OCI-LY7 (cell line): Measurements from ENCODE around the gene SARDH. TPM values are rescaled to one million over a fixed set of nuclear protein-coding genes. Genes with fewer than 3 reads are reported as not detected.

Experiments
- BruUV-seq: library from RNA; stranded (reverse); fragments of 400-500 nt; replicated peaks from 2 replicates; lab custom pipeline; 2021; lab: Mats Ljungman, UMichigan
- CTCF ChIA-PET: fragments of 300-600 bp; sonication (Branson Sonifier 250); formaldehyde crosslinking; loops from one replicate; lab custom pipeline; 2022; ENCODE audit warnings: antibody characterized with exemption; ENCODE audit not compliant: unreplicated experiment; lab: Charles Lee
- POLR2A ChIA-PET: fragments of 300-600 bp; sonication (Branson Sonifier 250); formaldehyde crosslinking; loops from one replicate; lab custom pipeline; 2022; ENCODE audit warnings: antibody characterized with exemption; lab: Charles Lee
- DNase-seq: peaks from one replicate; pipeline ENCODE4 v3.0.0-alpha.2; 2015; ENCODE audit warnings: low spot score
- H2AFZ ChIP-seq: fragments of 200-600 bp; sonication (generic), shearing (Covaris generic); 2 replicates; pipeline ENCODE4 v1.6.1; 2014; ENCODE audit warnings: mild to moderate bottlenecking, antibody characterized with exemption, low read length, moderate library complexity
- H3K27ac ChIP-seq: fragments of 200-600 bp; sonication (generic); 2 replicates; pipeline ENCODE4 v1.5.1; 2014; ENCODE audit warnings: mixed run types, low read depth, mild to moderate bottlenecking, moderate library complexity, low read length, inconsistent platforms; ENCODE audit not compliant: poor library complexity, severe bottlenecking
- H3K36me3 ChIP-seq: fragments of 200-600 bp; sonication (generic); 2 replicates; pipeline ENCODE4 v1.6.1; 2014; ENCODE audit warnings: mild to moderate bottlenecking, antibody characterized with exemption, low read length, moderate library complexity, mixed read lengths; ENCODE audit not compliant: insufficient read depth
- H3K4me1 ChIP-seq: fragments of 200-600 bp; sonication (generic); 2 replicates; pipeline ENCODE4 v1.5.1; 2014; ENCODE audit warnings: mild to moderate bottlenecking, low read length; ENCODE audit not compliant: insufficient read depth, poor library complexity, severe bottlenecking
- H3K4me2 ChIP-seq: fragments of 200-600 bp; sonication (generic); 2 replicates; pipeline ENCODE4 v1.6.1; 2014; ENCODE audit warnings: mild to moderate bottlenecking, low read length
- H3K4me3 ChIP-seq: fragments of 200-600 bp; sonication (generic); 2 replicates; pipeline ENCODE4 v1.5.1; 2014; ENCODE audit warnings: mild to moderate bottlenecking, low read depth, low read length; ENCODE audit not compliant: poor library complexity, severe bottlenecking
- H3K79me2 ChIP-seq: fragments of 200-600 bp; sonication (generic); 2 replicates; pipeline ENCODE4 v1.6.1; 2016; ENCODE audit warnings: low read depth, mild to moderate bottlenecking, low read length, moderate library complexity, mixed read lengths; ENCODE audit not compliant: insufficient read depth
- H3K9me2 ChIP-seq: fragments of 200-600 bp; sonication (generic); 2 replicates; pipeline ENCODE4 v1.6.1; 2016; ENCODE audit warnings: mild to moderate bottlenecking, low read length, mixed read lengths; ENCODE audit not compliant: insufficient read depth
- H3K9me3 ChIP-seq: fragments of 200-600 bp; sonication (generic); 2 replicates; pipeline ENCODE4 v1.6.1; 2014; ENCODE audit warnings: mild to moderate bottlenecking, mixed run types, low read length, mixed read lengths
- H4K20me1 ChIP-seq: fragments of 200-600 bp; sonication (generic); 2 replicates; pipeline ENCODE4 v1.6.1; 2014; ENCODE audit warnings: mild to moderate bottlenecking, antibody characterized with exemption, low read length, moderate library complexity, mixed read lengths; ENCODE audit not compliant: insufficient read depth
- CTCF ChIP-seq: fragments of 200-600 bp; sonication (generic); conservative IDR thresholded peaks from 2 replicates; pipeline ENCODE4 v1.5.1; 2014; ENCODE audit warnings: mild to moderate bottlenecking, antibody characterized with exemption, low read length, moderate library complexity, mixed read lengths
- EZH2phosphoT487 ChIP-seq: fragments of 200-600 bp; sonication (generic); IDR thresholded peaks from 2 replicates; pipeline ENCODE4 v1.6.1; 2018; ENCODE audit warnings: low read depth, borderline replicate concordance, mild to moderate bottlenecking, mixed run types, antibody characterized with exemption, low read length, moderate library complexity, mixed read lengths
- intact Hi-C: fragments of 100-400 bp; cut with micrococcal nuclease; formaldehyde crosslinking; loops from one replicate; pipeline ENCODE4 v1.10.0; 2022; ENCODE audit not compliant: unreplicated experiment
- total RNA-seq, 2 experiments: library from RNA; depleted of rRNA in 1 of 2; stranded (reverse); fragments of >200 nt in 1 of 2; shearing (Covaris generic) in 1 of 2; gene quantifications; 2 replicates each; pipeline ENCODE4 v1.2.3, GENCODE V29; 2014 to 2022

The SARDH gene
- total RNA-seq, 2 experiments from 2014 or later, result 42.8 to 60.8 TPM

- Histone ChIP-seq H3K9me2 (no peaks in the 10 kb centered on the region), H3K79me2 (no peaks in the 10 kb centered on the region), H3K36me3 (no peaks in the 10 kb centered on the region), H4K20me1 (no peaks in the 10 kb centered on the region), H3K4me2 (no peak overlapping the region), H3K4me3 (no peak overlapping the region), H3K9me3 (no peaks in the 10 kb centered on the region), H3K27ac (no peak overlapping the region), H3K4me1 (peaks cover 10% of the 10 kb centered on the region), H2AFZ (no peak overlapping the region)
- intact Hi-C loops, result no loop called here
- POLR2A ChIA-PET, result no interaction called here
- BruUV-seq, result no TSS peak
- CTCF ChIA-PET, result no interaction called here
- TF ChIP-seq EZH2phosphoT487 (no peak), CTCF (no peak)
- DNase-seq, result no peak
Observed at GRCh38 chr9:133615186-133615585, 123.0 kb downstream of the SARDH start.

GRCh38 chr9:133614678-133615077, 123.5 kb downstream of the SARDH start:
- BruUV-seq, result no TSS peak
- Histone ChIP-seq H3K79me2 (no peaks in the 10 kb centered on the region), H3K4me2 (no peak overlapping the region), H3K9me2 (no peaks in the 10 kb centered on the region), H2AFZ (no peak overlapping the region), H4K20me1 (no peaks in the 10 kb centered on the region), H3K36me3 (no peaks in the 10 kb centered on the region), H3K4me1 (peaks cover 5% of the 10 kb centered on the region), H3K9me3 (no peaks in the 10 kb centered on the region), H3K4me3 (no peak overlapping the region), H3K27ac (no peak overlapping the region)
- ChIA-PET POLR2A (no interaction called here), CTCF (no interaction called here)
- no peak for TF ChIP-seq CTCF
- no peak for TF ChIP-seq EZH2phosphoT487
- intact Hi-C loops, result no loop called here
- no peak for DNase-seq

- no peaks in the 10 kb centered on the region for H3K4me1 ChIP-seq
- no peaks in the 10 kb centered on the region for H3K79me2 ChIP-seq
- H3K4me2 ChIP-seq, result no peak overlapping the region
- no peaks in the 10 kb centered on the region for H3K9me3 ChIP-seq
- H4K20me1 ChIP-seq, result no peaks in the 10 kb centered on the region
- BruUV-seq, result no TSS peak
- no peak for DNase-seq
- H3K4me3 ChIP-seq, result no peak overlapping the region
- intact Hi-C loops, result no loop called here
- no peaks in the 10 kb centered on the region for H3K9me2 ChIP-seq
- TF ChIP-seq CTCF (no peak), EZH2phosphoT487 (no peak)
- no peak overlapping the region for H3K27ac ChIP-seq
- CTCF ChIA-PET, result no interaction called here
- no peak overlapping the region for H2AFZ ChIP-seq
- POLR2A ChIA-PET, result interaction anchor here (0.7 kb wide), 1 partner anchor 30 kb away, joined by 3 read pairs; no protein-coding TSS in a partner anchor
- H3K36me3 ChIP-seq, result no peaks in the 10 kb centered on the region
Observed at GRCh38 chr9:133614056-133614455, 124.1 kb downstream of the SARDH start.

Other genes with a start within 250 kb of the SARDH start
- not detected in 2 replicates for gene MYMK, start 213.4 kb downstream of the SARDH start, total RNA-seq (2014; rRNA removed; shearing (Covaris generic))
- not detected in 2 replicates for gene MYMK, start 213.4 kb downstream of the SARDH start, total RNA-seq (2022)
- gene ADAMTSL2, start 203.6 kb downstream of the SARDH start, total RNA-seq (2014; rRNA removed; shearing (Covaris generic)), result 0.88 and 1.0 TPM in 2 replicates
- gene ADAMTSL2, start 203.6 kb downstream of the SARDH start, total RNA-seq (2022), result not detected in 2 replicates
- 7.8 and 8.9 TPM in 2 replicates for gene FAM163B, start 129.0 kb downstream of the SARDH start, total RNA-seq (2014; rRNA removed; shearing (Covaris generic))
- 2.6 and 3.6 TPM in 2 replicates for gene FAM163B, start 129.0 kb downstream of the SARDH start, total RNA-seq (2022)
- gene DBH, start 102.0 kb downstream of the SARDH start, total RNA-seq (2014; rRNA removed; shearing (Covaris generic)), result not detected in 2 replicates
- gene DBH, start 102.0 kb downstream of the SARDH start, total RNA-seq (2022), result not detected in 2 replicates